Left ventricle myocardium inferior (tissue), 1 donor: ENCODE results near the gene NFIC. TPM values are rescaled to one million over a fixed set of nuclear protein-coding genes. Genes with fewer than 3 reads are reported as not detected.
"Not testable (repeated sequence)": the region's sequence is repeated elsewhere in the genome, so short reads cannot be mapped to it uniquely, and the experiment has no call there.

ENCODE experiments used
- DNase-seq: peaks from one replicate; pipeline ENCODE4 v3.0.0-alpha.2; 2020
- H3K27ac ChIP-seq: fragments of 200-600 bp; replicated peaks from 2 replicates; pipeline ENCODE4 v1.8.0; 2021
- H3K27me3 ChIP-seq: fragments of 200-600 bp; 2 replicates; pipeline ENCODE4 v1.8.0; 2021; ENCODE audit warnings: low read depth
- H3K36me3 ChIP-seq: fragments of 200-600 bp; 2 replicates; pipeline ENCODE4 v1.8.0; 2021
- H3K4me1 ChIP-seq: fragments of 200-600 bp; 2 replicates; pipeline ENCODE4 v1.8.0; 2021
- H3K4me3 ChIP-seq: fragments of 200-600 bp; 2 replicates; pipeline ENCODE4 v1.8.0; 2021; ENCODE audit warnings: mild to moderate bottlenecking, moderate library complexity
- H3K9me3 ChIP-seq: fragments of 200-600 bp; replicated peaks from 2 replicates; pipeline ENCODE4 v1.8.0; 2021
- intact Hi-C: fragments of 100-400 bp; cut with micrococcal nuclease; formaldehyde crosslinking; loops from one replicate; pipeline ENCODE4 v1.11.0; 2022
- total RNA-seq: library from RNA; stranded (reverse); fragmentation: NEBNext Ultra II Directional; extraction: Animal tissue kit (Norgen Biotek cat#: 25700); gene quantifications from one replicate; pipeline ENCODE4 v1.2.1, GENCODE V29; 2021
- TF ChIP-seq, protein P1 (sequence below): fragments of 200-600 bp; IDR thresholded peaks from 2 replicates; pipeline ENCODE4 v1.8.0; 2021; ENCODE audit warnings: antibody characterized with exemption, mild to moderate bottlenecking, borderline replicate concordance
- donor health status: DM: no; HTN: yes; CAD: no; lungs with severe emphysema.

The NFIC gene
- total RNA-seq, 1 donor from 2014 or later, result 145 TPM

DNA sequence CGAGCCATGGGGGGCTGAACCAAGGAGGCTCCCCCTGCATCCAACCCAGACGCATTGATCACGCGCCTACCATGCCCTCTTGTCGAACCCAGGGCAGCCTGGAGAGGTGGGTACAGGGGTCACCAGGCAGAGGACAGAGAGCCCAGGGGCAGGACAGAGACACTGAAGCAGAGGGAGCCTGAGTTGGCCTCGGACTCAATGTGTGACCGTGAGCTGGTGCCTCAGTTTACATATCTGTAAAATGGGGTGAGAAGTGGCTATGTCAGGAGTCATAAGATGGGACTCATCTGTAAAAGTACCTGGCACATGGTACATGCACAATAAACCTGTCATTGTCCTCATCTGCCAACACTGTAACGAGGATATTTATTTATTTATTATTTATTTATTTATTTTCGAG is 24.1 kb upstream of the NFIC start:
- Histone ChIP-seq H3K4me1 (peaks cover 44% of the 10 kb centered on the region), H3K27ac (no peak overlapping the region), H3K9me3 (no peaks in the 10 kb centered on the region), H3K27me3 (no peaks in the 10 kb centered on the region), H3K4me3 (no peak overlapping the region), H3K36me3 (no peaks in the 10 kb centered on the region)
- no peak for DNase-seq
- intact Hi-C loops, result no loop called here
- TF ChIP-seq, protein P1, sequence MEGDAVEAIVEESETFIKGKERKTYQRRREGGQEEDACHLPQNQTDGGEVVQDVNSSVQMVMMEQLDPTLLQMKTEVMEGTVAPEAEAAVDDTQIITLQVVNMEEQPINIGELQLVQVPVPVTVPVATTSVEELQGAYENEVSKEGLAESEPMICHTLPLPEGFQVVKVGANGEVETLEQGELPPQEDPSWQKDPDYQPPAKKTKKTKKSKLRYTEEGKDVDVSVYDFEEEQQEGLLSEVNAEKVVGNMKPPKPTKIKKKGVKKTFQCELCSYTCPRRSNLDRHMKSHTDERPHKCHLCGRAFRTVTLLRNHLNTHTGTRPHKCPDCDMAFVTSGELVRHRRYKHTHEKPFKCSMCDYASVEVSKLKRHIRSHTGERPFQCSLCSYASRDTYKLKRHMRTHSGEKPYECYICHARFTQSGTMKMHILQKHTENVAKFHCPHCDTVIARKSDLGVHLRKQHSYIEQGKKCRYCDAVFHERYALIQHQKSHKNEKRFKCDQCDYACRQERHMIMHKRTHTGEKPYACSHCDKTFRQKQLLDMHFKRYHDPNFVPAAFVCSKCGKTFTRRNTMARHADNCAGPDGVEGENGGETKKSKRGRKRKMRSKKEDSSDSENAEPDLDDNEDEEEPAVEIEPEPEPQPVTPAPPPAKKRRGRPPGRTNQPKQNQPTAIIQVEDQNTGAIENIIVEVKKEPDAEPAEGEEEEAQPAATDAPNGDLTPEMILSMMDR, result no peak

DNA sequence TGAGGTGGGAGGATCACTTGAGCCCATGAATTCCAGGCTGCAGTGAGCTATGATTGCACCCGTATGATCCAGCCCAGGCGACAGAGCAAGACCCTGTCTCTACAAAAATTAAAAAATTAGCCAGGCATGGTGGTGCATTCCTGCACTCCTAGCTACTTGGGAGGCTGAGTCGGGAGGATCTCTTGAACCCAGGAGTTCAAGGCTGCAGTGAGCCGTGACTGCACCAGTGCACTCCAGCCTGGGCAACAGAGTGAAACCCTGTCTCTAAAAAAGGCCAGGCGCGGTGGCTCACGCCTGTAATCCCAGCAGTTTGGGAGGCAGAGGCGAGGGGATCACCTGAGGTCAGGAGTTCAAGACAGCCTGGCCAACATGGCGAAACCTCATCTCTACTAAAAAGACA is 23.4 kb upstream of the NFIC start:
- H3K9me3 ChIP-seq, intact Hi-C loops, H3K36me3 ChIP-seq, H3K4me3 ChIP-seq, H3K27me3 ChIP-seq, DNase-seq: not testable (repeated sequence)
- Histone ChIP-seq H3K4me1 (peaks cover 41% of the 10 kb centered on the region), H3K27ac (peak overlapping the region; percentile 84)

DNA sequence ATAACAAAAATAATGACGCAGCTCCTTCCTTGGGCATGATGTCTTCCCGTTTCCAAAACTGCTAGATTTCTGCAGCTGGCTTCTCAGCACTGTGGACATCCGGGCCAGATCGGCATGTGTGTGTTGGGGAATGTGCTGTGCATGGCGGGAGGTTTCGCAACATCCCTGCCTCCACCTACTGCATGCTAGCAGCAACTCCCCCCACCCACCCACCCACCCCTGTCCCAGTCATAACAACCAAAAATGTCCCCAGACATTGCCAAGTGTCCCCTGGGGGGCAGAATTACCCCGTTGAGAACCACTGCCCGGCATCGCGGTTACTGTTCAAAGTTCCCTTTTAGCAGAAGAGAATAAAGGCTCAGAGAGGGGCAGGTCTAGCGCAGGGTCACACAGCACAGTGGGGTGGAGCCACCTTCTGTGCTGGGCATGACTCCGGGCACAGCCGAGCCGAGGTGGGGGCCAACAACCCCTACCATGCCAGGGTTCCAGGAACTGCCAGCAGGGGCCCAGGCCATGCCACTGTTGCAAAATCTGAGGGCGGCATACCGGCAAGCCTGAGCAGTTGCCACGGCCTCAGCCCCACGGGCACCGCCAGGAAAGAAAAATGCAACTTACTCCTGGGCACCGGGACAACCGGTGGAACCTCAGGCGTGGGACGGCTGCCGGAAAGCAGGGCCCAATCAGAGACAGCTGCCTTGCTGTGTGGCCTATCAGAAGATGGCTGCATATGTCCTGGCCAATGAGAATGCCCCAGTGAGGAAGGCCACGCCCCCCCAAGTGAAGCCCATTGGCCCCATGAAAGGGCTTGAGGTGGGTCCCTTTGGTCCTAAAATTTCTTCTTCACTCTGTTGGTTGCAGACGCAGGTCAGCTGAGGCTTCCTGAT is 22.5 kb upstream of the NFIC start:
- peak; percentile 83 for DNase-seq
- intact Hi-C loops, result no loop called here
- H3K4me3 ChIP-seq, result peak overlapping the region; percentile 46

DNA sequence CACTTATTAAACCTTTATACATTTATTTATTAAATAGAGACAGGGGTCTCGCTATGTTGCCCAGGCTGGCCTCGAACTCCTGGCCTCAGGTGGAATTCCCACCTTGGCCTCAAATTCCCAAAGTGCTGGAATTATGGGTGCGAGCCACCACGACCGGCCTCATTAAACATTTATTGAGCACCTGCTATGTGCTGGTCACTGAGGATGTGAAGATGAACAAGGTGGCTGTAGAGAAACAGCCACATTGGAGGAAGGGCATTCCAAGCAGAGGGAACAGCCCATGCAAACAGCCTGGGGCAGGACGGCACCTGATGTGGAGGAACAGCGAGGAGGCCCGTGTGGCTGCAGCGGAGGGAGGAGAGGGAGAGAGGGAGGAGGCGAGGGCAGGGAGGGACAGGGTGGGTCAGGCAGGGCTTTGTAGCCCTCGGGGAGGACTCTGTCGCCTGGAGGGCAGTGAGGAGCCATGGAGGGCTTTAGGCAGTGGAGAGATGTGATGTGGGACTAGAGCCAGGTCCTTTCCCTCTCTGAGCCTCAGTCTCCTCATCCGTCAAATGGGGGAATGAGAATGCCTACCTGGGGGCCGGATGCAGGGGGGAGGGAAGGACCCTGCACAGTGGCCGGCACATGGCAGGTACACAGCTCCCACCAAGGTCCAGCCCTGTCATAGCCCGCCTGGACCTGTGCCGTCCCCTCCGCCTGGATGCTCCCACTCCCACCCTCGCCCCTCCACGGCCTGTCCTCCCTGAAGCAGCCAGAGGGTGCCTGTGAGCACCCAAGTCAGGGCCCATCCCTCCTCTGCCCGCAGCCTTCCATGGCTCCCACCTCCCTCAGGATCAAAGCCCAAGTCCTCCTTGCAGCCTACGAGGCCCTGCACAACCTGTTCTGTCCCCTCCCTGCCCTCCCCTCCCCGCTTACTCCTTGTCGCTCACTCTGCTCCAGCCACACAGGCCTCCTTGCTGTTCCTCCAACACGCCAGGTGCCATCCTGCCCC is 21.5 kb upstream of the NFIC start:
- Histone ChIP-seq H3K27me3 (no peaks in the 10 kb centered on the region), H3K4me3 (no peak overlapping the region), H3K9me3 (no peaks in the 10 kb centered on the region), H3K4me1 (peaks cover 35% of the 10 kb centered on the region), H3K27ac (peak overlapping the region; percentile 84), H3K36me3 (no peaks in the 10 kb centered on the region)
- DNase-seq, result no peak
- intact Hi-C loops, result no loop called here
- TF ChIP-seq, protein P1, result no peak

More for the DNA sequence above, 22.5 kb upstream of the NFIC start:
- Histone ChIP-seq H3K4me1 (peaks cover 36% of the 10 kb centered on the region), H3K27ac (peak overlapping the region; percentile 84), H3K9me3 (no peaks in the 10 kb centered on the region), H3K36me3 (no peaks in the 10 kb centered on the region), H3K27me3 (no peaks in the 10 kb centered on the region)
- TF ChIP-seq, protein P1, result no peak

DNA sequence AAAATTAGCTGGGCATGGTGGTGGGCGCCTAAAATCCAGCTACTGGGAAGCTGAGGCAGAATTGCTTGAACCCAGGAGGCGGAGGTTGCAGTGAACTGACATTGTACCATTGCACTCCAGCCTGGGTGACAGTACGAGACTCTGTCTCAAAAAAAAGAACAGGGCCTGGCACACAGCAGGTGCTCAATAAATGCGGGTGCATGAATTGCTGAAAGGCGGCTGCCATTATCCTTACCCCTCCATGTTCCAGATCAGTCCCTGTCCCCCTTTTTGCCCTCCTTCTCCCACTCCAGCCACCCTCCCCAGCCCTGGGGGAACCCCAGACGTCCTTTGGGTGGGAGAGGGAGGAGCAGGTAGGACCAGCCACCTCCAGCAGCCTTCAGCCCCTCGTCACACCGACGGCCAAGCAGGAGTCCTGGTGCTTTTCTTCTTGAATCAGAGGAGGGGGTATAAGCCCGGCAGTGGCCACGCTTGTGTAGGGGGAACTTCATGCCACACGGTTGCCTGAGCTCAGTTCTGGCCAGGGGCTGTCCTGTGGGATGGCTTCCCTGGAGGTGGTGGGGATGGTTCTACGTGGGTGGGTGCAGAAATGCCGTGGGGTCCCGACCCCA is 20.4 kb upstream of the NFIC start:
- Histone ChIP-seq H3K9me3 (no peaks in the 10 kb centered on the region), H3K27me3 (no peaks in the 10 kb centered on the region), H3K4me3 (peak overlapping the region; percentile 38), H3K27ac (peak overlapping the region; percentile 81), H3K4me1 (peaks cover 35% of the 10 kb centered on the region), H3K36me3 (no peaks in the 10 kb centered on the region)
- intact Hi-C loops, result no loop called here
- no peak for DNase-seq
- TF ChIP-seq, protein P1, result no peak
